Measurements from ENCODE around the gene UVRAG. TPM values are rescaled to one million over a fixed set of nuclear protein-coding genes. Genes with fewer than 3 reads are reported as not detected.

Gene UVRAG
- total RNA-seq, 1 donor from 2014 or later: 8.8 TPM

DNA sequence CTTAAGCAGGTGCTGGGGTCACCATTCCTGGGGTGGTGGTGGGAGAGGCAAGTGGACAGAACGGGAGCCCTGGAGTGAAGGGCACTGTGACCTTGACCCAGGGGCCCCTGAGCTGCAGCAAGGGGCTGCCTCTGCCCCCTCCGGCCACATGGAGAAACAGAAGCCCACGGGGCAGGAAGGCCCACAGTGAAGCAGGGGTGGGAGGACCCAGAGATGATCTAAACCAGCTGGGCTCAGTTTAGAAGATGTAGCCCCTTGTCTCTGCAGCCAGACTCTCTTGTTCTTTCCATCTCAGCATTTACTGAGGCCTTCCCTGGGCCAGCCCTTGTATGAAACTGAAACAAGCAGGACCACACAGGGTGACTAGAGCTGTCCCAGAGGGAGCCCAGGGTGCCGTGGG is 360.8 kb downstream of the UVRAG start:
- ATAC-seq: no peak

DNA sequence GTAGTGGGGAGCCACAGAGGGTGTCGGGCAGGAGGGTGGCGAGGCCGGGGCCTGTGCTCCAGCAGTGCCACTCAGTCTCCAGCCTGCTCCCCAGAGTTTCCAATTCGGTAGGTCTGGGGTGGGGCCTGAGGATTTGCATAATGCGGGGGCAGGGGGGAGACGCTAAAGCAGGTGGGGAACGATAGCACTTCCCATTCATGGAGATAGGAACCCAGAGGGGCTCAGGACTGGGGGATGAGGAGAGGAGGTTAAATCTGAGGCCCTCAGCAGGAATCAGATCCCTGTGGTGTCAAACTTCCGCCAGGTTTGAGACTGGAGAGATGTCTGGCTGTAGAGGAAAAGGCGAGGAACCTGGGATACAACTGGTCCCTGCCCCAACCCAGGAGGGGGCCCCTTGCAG is 361.5 kb downstream of the UVRAG start:
- no peak for ATAC-seq

DNA sequence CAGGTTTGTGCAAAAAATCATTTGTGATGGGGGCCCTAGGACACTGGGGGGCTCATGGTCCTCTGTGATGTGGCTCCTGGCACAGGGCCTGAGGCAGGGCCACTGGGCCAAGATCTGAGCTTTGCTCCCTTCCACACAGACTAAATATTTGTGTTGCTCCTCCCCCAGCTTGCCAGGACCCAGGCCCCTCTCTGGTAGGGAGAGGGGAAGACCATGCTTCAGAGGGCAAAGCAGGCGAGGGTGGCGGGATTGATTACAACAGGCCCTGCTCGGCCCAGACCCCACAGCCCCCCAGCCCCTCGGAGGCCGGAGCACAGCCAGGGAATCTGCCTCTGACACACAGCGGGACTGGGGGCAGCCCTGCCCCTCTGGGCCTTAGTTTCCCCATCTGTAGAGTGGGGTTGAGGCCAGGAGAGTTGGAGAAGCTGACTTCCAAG is 362.3 kb downstream of the UVRAG start:
- no peak for ATAC-seq

DNA sequence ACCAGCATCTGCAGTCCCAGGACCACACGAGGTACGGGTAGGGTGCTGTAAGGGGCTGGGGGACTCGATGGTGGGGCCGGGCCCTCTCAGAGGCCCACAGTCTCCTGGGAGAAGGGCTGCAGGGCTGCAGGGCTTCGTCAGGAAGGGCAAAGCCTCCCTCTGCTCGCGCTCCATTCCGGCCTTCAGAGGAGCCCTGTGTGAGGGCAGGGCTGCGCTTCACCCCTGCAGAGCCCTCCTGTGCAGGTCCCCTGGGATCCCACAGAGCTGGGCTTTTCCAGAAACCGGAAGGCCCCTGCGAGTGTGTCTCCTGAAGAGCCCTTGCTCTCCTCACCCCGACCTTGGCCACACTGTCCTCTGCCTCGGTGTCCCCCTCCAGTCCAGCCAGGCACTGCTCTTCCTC is 364.1 kb downstream of the UVRAG start:
- ATAC-seq: no peak

DNA sequence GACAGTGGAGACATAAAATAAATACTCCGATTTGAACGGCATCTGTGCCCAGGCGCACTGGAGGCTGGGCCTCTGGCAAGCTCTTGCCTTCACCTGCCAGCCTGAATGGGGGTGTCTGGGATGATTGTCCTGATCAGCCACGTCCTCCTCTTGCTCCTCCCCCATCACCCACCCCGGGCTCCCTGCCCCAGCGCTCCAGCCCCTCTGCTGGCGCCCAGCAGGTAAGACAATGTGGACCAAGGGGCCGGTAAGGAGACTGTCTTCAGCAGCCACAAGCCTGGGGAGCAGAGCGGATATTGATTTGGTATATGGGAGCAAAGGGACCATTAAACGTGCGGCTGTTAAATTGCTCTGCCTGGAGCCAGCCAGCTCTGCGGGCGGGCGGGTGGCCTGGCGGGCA is 366.4 kb downstream of the UVRAG start:
- ATAC-seq: no peak

DNA sequence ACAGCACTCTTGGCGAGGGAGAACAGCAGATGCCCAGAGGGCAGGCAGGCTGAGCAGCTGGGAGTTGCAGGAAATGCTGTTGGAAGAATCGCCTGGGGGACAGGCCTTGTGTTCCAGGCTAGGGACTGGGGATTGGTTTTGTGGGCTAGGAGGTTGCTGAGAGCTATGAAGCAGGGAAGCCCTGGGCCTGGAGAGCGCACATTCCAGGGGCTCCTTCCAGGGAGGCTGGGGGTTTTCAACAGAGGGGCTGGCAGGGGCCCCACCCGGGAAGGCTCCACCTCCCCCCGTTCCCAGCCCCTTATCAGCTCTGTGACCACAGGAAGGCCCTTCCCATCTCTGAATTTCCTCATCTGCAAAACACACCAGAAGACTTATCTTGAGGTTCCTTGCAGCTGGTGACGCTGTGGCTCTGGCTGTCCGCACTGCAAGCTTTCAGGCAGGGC is 369.6 kb downstream of the UVRAG start:
- ATAC-seq: no peak

DNA sequence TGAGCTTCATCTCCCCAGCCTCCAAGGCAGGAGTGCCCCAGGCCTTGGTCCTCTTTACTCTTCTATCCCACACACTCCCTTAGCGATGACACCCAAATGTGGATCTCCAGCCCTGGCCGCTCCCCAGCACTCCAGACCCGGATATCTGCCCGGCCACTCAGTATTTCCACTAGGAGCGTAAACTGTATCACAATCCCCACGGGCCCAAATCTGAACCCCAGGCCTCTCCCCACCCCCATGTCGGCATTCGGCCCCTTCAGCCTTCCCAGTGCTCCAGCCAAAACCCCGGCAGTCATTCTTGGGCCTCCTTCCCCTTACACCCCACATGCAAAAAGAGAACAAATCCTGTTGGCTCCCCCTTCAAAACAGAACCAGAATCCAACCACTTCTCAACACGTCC is 370.5 kb downstream of the UVRAG start:
- ATAC-seq: no peak

DNA sequence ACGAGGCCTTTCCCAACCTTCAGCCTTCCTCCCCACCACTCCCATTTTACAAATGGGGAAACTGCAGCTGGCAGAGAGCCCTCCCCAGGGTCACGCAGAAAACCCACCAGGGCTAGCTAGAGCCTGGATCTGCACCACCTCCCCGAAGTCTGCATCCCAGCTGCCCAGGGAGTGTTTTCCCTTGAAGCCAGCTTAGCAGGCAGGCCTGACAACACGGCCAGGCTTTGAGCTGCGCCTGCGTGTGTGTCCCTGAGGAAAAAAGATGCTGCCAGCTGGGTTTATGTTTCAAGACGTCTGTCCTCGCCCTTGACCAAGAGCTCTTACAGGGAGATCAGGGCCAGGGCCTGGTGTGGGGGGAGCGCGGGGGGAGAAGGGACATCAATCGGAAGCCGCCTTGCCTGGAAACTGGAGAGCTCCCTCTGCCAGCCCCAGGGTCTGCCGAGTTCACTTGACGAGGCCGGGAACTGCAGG is 371.0 kb downstream of the UVRAG start:
- ATAC-seq: no peak

DNA sequence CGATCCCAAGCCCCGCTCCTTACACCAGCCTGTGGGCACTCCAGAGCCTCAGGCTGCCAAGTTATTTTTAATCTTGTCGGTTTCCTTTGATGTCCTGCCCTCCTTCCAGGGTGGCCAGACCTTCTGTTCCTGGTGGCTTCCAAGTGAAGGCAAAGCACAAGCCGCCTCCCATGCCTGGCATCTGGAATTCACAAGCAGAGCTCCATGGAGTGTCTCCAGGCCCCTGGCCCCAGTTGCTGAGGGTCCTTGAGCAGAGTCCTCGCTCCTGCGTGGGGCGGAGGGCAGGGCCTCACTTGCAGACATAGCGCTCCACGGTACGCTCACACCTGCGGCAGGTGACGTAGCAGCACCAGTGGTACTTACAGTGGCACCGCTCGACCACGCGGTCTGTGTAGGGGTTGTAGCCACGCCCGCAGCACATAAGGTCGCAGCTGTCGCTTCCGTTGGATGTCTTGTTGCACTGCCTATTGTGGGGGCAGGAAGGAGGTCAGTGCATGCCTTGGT is 371.8 kb downstream of the UVRAG start:
- ATAC-seq: no peak

DNA sequence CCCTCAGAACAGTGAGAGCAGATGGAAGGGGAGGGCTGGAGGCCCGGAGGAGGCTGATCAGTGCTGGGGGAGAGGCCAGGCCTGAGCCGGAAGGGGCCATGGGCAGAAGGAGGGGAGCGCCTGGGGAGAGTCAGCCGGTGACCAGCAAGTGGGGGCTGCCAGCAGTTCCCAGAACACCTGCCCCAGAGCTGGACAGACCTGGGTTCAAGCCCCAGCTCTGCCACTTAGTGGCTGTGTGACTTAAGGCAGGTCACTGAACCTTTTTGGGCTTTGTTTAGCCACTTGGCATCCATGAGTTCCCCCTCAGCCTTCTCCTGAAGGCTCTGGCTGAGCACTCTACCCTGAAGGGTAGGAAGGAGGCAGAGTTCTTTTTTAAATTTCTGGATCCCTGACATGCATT is 373.9 kb downstream of the UVRAG start:
- no peak for ATAC-seq

DNA sequence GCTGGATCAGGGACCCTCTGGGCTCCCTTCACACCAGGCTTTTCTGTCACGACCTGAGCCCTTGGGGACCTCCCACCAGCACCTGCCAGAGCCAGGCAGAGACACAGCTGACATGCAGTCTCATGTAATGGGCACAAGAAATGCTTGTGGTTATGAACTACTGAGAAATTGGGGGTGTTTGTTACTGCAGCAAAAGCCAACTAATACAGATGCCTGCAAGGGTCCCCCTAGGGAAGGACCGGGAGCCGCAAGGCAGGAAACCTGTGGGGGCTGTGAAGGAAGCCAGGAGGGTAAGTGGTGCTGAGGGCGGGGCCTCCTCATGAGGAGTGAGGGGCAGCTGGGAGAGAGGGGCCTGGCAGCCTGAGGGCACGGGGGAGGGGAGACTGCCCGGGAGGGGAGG is 374.7 kb downstream of the UVRAG start:
- no peak for ATAC-seq

DNA sequence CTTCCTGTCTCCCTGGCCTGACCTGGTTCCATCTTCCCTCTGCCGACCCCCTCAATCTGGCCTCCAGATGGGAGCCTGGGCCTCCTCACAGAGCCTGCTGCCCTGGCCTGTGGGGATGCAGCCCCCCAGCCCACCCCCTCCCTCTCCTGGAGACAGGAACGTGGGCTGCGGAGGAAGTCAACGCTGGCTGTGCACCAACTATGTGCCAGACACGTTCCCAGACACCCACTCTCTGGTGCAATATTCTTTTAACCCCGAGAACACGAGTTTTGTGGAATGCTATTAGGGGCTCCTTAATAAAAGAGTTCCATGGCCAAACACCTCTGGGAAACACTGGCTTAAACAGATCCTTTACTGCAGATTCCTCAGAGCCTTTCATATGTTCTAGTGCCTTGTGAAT is 375.4 kb downstream of the UVRAG start:
- no peak for ATAC-seq

Other genes starting within 250 kb of the UVRAG start
- 0.32 TPM for gene MAP6, start 146.2 kb upstream of the UVRAG start, total RNA-seq
- gene MOGAT2, start 97.4 kb upstream of the UVRAG start, total RNA-seq: 0.60 TPM
- gene DGAT2, start 46.4 kb upstream of the UVRAG start, total RNA-seq: 12.4 TPM